DMS153 (cell line): ENCODE data around the gene RNF38.
"Not testable (repeated sequence)": the region's sequence is repeated elsewhere in the genome, so short reads cannot be mapped to it uniquely, and the experiment has no call there.

Source experiments
- DNase-seq: peaks from one replicate; lab custom pipeline; 2025; lab: John Stamatoyannopoulos, UW

The RNF38 gene

GRCh38 chr9:36332006-36332405, 68.1 kb downstream of the RNF38 start:
- DNase-seq = no peak

GRCh38 chr9:36328798-36329411, 71.2 kb downstream of the RNF38 start:
- peak; percentile 16 for DNase-seq

GRCh38 chr9:36325081-36325828, 74.8 kb downstream of the RNF38 start:
- no peak for DNase-seq

- no peak for DNase-seq
Measured at GRCh38 chr9:36323926-36324325, 76.1 kb downstream of the RNF38 start.

- DNase-seq = no peak
Measured at GRCh38 chr9:36322462-36322861, 77.6 kb downstream of the RNF38 start.

GRCh38 chr9:36321903-36322302, 78.2 kb downstream of the RNF38 start:
- DNase-seq = not testable (repeated sequence)

- no peak for DNase-seq
Measured at GRCh38 chr9:36320466-36320865, 79.6 kb downstream of the RNF38 start.

GRCh38 chr9:36319806-36320205, 80.3 kb downstream of the RNF38 start:
- DNase-seq = no peak

GRCh38 chr9:36319183-36319582, 80.9 kb downstream of the RNF38 start:
- no peak for DNase-seq

- no peak for DNase-seq
Measured at GRCh38 chr9:36318212-36318802, 81.8 kb downstream of the RNF38 start.

- DNase-seq = peak; percentile 82
Measured at GRCh38 chr9:36317766-36318165, 82.3 kb downstream of the RNF38 start.

- no peak for DNase-seq
Measured at GRCh38 chr9:36316611-36317317, 83.3 kb downstream of the RNF38 start.

- DNase-seq = no peak
Measured at GRCh38 chr9:36316049-36316448, 84.0 kb downstream of the RNF38 start.

GRCh38 chr9:36315283-36315682, 84.8 kb downstream of the RNF38 start:
- no peak for DNase-seq

- no peak for DNase-seq
Measured at GRCh38 chr9:36314740-36315139, 85.3 kb downstream of the RNF38 start.

- no peak for DNase-seq
Measured at GRCh38 chr9:36306471-36307306, 93.4 kb downstream of the RNF38 start.

- DNase-seq = not testable (repeated sequence)
Measured at GRCh38 chr9:36304366-36304765, 95.7 kb downstream of the RNF38 start.

GRCh38 chr9:36301227-36301626, 98.8 kb downstream of the RNF38 start:
- no peak for DNase-seq

GRCh38 chr9:36298566-36298965, 101.5 kb downstream of the RNF38 start:
- DNase-seq = no peak

GRCh38 chr9:36297798-36298197, 102.3 kb downstream of the RNF38 start:
- no peak for DNase-seq

GRCh38 chr9:36294996-36295395, 105.1 kb downstream of the RNF38 start:
- not testable (repeated sequence) for DNase-seq

- DNase-seq = no peak
Measured at GRCh38 chr9:36293918-36294317, 106.2 kb downstream of the RNF38 start.
